Spleen (tissue), 11 donors: Measurements from ENCODE around the gene NBEA. TPM values are rescaled to one million over a fixed set of nuclear protein-coding genes. Genes with fewer than 3 reads are reported as not detected.

ENCODE experiments used
- DNase-seq: peaks from one replicate; pipeline ENCODE4 v3.0.0-alpha.2; 2020
- H3K27ac ChIP-seq, 8 donors: fragments of 200-600 bp; sonication (generic) in 7 of 8; 1 replicate in 4 of 8; 2 replicates in 4 of 8; pipeline versions ENCODE4 v1.5.0 to v1.8.0; 2016 to 2021; ENCODE audit warnings: inconsistent platforms in 4 of 8, mild to moderate bottlenecking in 4 of 8, moderate library complexity in 1 of 8
- H3K27me3 ChIP-seq, 7 donors: fragments of 200-600 bp; sonication (generic) in 6 of 7; replicated peaks in 1 of 7; 1 replicate in 4 of 7; 2 replicates in 3 of 7; pipeline versions ENCODE4 v1.5.0 to v1.8.0; 2016 to 2021; ENCODE audit warnings: inconsistent platforms in 3 of 7, mild to moderate bottlenecking in 1 of 7
- H3K36me3 ChIP-seq, 6 donors: fragments of 200-600 bp; sonication (generic) in 5 of 6; 1 replicate in 4 of 6; 2 replicates in 2 of 6; pipeline versions ENCODE4 v1.5.0 to v1.8.0; 2016 to 2021; ENCODE audit warnings: inconsistent platforms in 2 of 6
- H3K4me1 ChIP-seq, 6 donors: fragments of 200-600 bp; sonication (generic) in 5 of 6; 1 replicate in 3 of 6; 2 replicates in 3 of 6; pipeline versions ENCODE4 v1.5.0 to v1.8.0; 2016 to 2021; ENCODE audit warnings: inconsistent platforms in 3 of 6
- H3K4me3 ChIP-seq, 8 donors: fragments of 200-600 bp; sonication (generic) in 7 of 8; 1 replicate in 4 of 8; 2 replicates in 4 of 8; pipeline versions ENCODE4 v1.5.0 to v1.8.0; 2016 to 2021; ENCODE audit warnings: inconsistent platforms in 4 of 8, mild to moderate bottlenecking in 4 of 8, moderate library complexity in 2 of 8
- H3K9me3 ChIP-seq, 8 donors: fragments of 200-600 bp; sonication (generic) in 7 of 8; 1 replicate in 4 of 8; 2 replicates in 4 of 8; pipeline versions ENCODE4 v1.5.0 to v1.8.0; 2016 to 2021; ENCODE audit warnings: inconsistent platforms in 4 of 8
- CTCF ChIP-seq, 11 experiments: fragments of 200-600 bp in 7 of 11; fragments of 450-650 bp in 4 of 11; sonication (generic) in 4 of 11; IDR thresholded peaks in 8 of 11; conservative IDR thresholded peaks in 3 of 11; 1 replicate in 7 of 11; 2 replicates in 4 of 11; pipeline versions ENCODE4 v1.4.0 to v1.8.0; 2016 to 2021; ENCODE audit warnings: antibody characterized with exemption in 11 of 11, inconsistent platforms in 4 of 11, mild to moderate bottlenecking in 1 of 11
- POLR2A ChIP-seq, 3 donors: fragments of 450-650 bp; IDR thresholded peaks; one replicate each; pipeline ENCODE4 v1.5.1; 2017; ENCODE audit warnings: antibody characterized with exemption in 3 of 3, mild to moderate bottlenecking in 1 of 3
- POLR2AphosphoS5 ChIP-seq, 3 donors: sonication (generic); formaldehyde crosslinking; IDR thresholded peaks; one replicate each; pipeline ENCODE4 v1.5.1; 2017; ENCODE audit warnings: antibody characterized with exemption in 3 of 3
- WGBS, 5 donors: extraction: QIAGEN DNeasy Blood & Tissue Kit in 3 of 5; methylation state at CpG; one replicate each; pipeline versions ENCODE4 v1.1.5 to v1.1.7; 2013 to 2018; 5-methylcytosine and 5-hydroxymethylcytosine counted together
- intact Hi-C: fragments of 100-400 bp; cut with DNase I; formaldehyde crosslinking; loops from one replicate; pipeline ENCODE4 v1.15.0; 2023; ENCODE audit warnings: low total_unique reads
- polyA plus RNA-seq, 3 donors: library from polyadenylated mRNA; stranded (reverse); fragments of 200-250 nt; gene quantifications; one replicate each; pipeline ENCODE4 v1.2.1, GENCODE V29; 2013
- total RNA-seq, 7 donors: library from RNA; depleted of rRNA in 3 of 7; stranded (reverse); fragments of >200 nt in 3 of 7; fragmentation: NEBNext Ultra II Directional in 4 of 7; extraction: Animal tissue kit (Norgen Biotek cat#: 25700) in 4 of 7; gene quantifications; one replicate each; pipeline versions ENCODE4 v1.1.0 to v1.2.1, GENCODE V29; 2016 to 2021
- donor health status: healthy with polysubstance abuse.
- donor health status: DM: no; HTN: no; CAD: no; lungs with moderate emphysema.
- donor health status: DM: no; HTN: no; CAD: no.
- donor health status: Bipolar disorder and iron deficiency.
- donor health status: healthy.
- donor health status: DM: no; HTN: no; CAD: no.
- donor health status: DM: yes; HTN: yes; CAD: no.

NBEA gene
- total and polyA plus RNA-seq, 10 donors, result 1.8 to 27.7 (median 12.9) TPM

- WGBS, 5 donors, result 88 to 95% (median 92%) methylated on average over 3 of the region's 3 CpGs
These were observed 324.3 kb downstream of the NBEA start for GRCh38 chr13:35266412-35266811.

GRCh38 chr13:35278917-35279316, 336.8 kb downstream of the NBEA start:
- intact Hi-C loops, result no loop called here
- H3K9me3 ChIP-seq, result peaks cover 0 to 6% (median 0%) of the 10 kb centered on the region in 8 donors
- DNase-seq, result no peak
- H3K4me3 ChIP-seq, result no peak overlapping the region
- H3K27ac ChIP-seq, result no peak overlapping the region
- H3K4me1 ChIP-seq, result no peaks in the 10 kb centered on the region
- no peak for TF ChIP-seq POLR2A (IDR thresholded peaks at IDR 0.05)
- no peak for TF ChIP-seq POLR2AphosphoS5 (IDR thresholded peaks at IDR 0.05)
- no peak for TF ChIP-seq CTCF (IDR thresholded peaks at IDR 0.05 in 8 of 11, conservative IDR thresholded peaks at IDR 0.05 in 3 of 11)
- H3K27me3 ChIP-seq, result no peaks in the 10 kb centered on the region
- no peaks in the 10 kb centered on the region for H3K36me3 ChIP-seq

More at GRCh38 chr13:35266412-35266811, 324.3 kb downstream of the NBEA start:
- H3K9me3 ChIP-seq, result peaks cover 0 to 27% (median 15%) of the 10 kb centered on the region in 8 donors
- H3K36me3 ChIP-seq, result no peaks in the 10 kb centered on the region
- no peaks in the 10 kb centered on the region for H3K4me1 ChIP-seq
- TF ChIP-seq POLR2AphosphoS5 (IDR thresholded peaks at IDR 0.05) (no peak), CTCF (IDR thresholded peaks at IDR 0.05 in 8 of 11, conservative IDR thresholded peaks at IDR 0.05 in 3 of 11) (no peak), POLR2A (IDR thresholded peaks at IDR 0.05) (no peak)
- intact Hi-C loops, result no loop called here
- H3K27ac ChIP-seq, result no peak overlapping the region
- no peak for DNase-seq
- no peaks in the 10 kb centered on the region for H3K27me3 ChIP-seq
- H3K4me3 ChIP-seq, result no peak overlapping the region

GRCh38 chr13:35279500-35279899, 337.4 kb downstream of the NBEA start:
- H3K36me3 ChIP-seq, result no peaks in the 10 kb centered on the region
- no peaks in the 10 kb centered on the region for H3K9me3 ChIP-seq
- H3K4me3 ChIP-seq, result no peak overlapping the region
- no peak for TF ChIP-seq POLR2AphosphoS5 (IDR thresholded peaks at IDR 0.05)
- no peak for TF ChIP-seq CTCF (IDR thresholded peaks at IDR 0.05 in 8 of 11, conservative IDR thresholded peaks at IDR 0.05 in 3 of 11)
- no peak for TF ChIP-seq POLR2A (IDR thresholded peaks at IDR 0.05)
- 89 to 98% (median 94%) methylated on average over 1 of the region's 1 CpG for WGBS, 5 donors
- intact Hi-C loops, result no loop called here
- no peaks in the 10 kb centered on the region for H3K4me1 ChIP-seq
- DNase-seq, result no peak
- no peak overlapping the region for H3K27ac ChIP-seq
- no peaks in the 10 kb centered on the region for H3K27me3 ChIP-seq

- no peak for DNase-seq
- H3K4me3 ChIP-seq, result no peak overlapping the region
- TF ChIP-seq POLR2AphosphoS5 (IDR thresholded peaks at IDR 0.05) (no peak), CTCF (IDR thresholded peaks at IDR 0.05 in 8 of 11, conservative IDR thresholded peaks at IDR 0.05 in 3 of 11) (no peak), POLR2A (IDR thresholded peaks at IDR 0.05) (no peak)
- no peaks in the 10 kb centered on the region for H3K36me3 ChIP-seq
- H3K9me3 ChIP-seq, result no peaks in the 10 kb centered on the region
- no peak overlapping the region for H3K27ac ChIP-seq
- H3K27me3 ChIP-seq, result no peaks in the 10 kb centered on the region
- 57 to 86% (median 77%) methylated on average over 1 of the region's 1 CpG for WGBS, 5 donors
- no peaks in the 10 kb centered on the region for H3K4me1 ChIP-seq
- intact Hi-C loops, result no loop called here
These were observed 341.8 kb downstream of the NBEA start for GRCh38 chr13:35283856-35284255.
